Upper lobe of right lung (tissue), 1 donor: ENCODE data around the gene EMC1. TPM values are rescaled to one million over a fixed set of nuclear protein-coding genes. Genes with fewer than 3 reads are reported as not detected.
A peak's percentile ranks its signal among the peaks of the same experiment; 100 is the strongest.
"Not testable (repeated sequence)": the region's sequence is repeated elsewhere in the genome, so short reads cannot be mapped to it uniquely, and the experiment has no call there.

ENCODE experiments used
- ATAC-seq: fragments of 200-7000 bp; cut with Tn5 transposase; one replicate; pipeline ENCODE4 v1.9.1; 2020; ENCODE audit warnings: mild to moderate bottlenecking, moderate library complexity
- DNase-seq: peaks from one replicate; pipeline ENCODE4 v3.0.0-alpha.2; 2020
- H3K27ac ChIP-seq: fragments of 200-600 bp; one replicate; pipeline ENCODE4 v1.8.0; 2022
- H3K27me3 ChIP-seq: fragments of 200-600 bp; one replicate; pipeline ENCODE4 v1.8.0; 2022; ENCODE audit warnings: mild to moderate bottlenecking
- H3K36me3 ChIP-seq: fragments of 200-600 bp; one replicate; pipeline ENCODE4 v1.8.0; 2022
- H3K4me1 ChIP-seq: fragments of 200-600 bp; one replicate; pipeline ENCODE4 v1.8.0; 2022
- H3K4me3 ChIP-seq: fragments of 200-600 bp; one replicate; pipeline ENCODE4 v1.8.0; 2022; ENCODE audit warnings: mild to moderate bottlenecking
- H3K9me3 ChIP-seq: fragments of 200-600 bp; one replicate; pipeline ENCODE4 v1.8.0; 2022
- intact Hi-C: fragments of 100-400 bp; cut with DNase I; formaldehyde crosslinking; loops from one replicate; pipeline ENCODE4 v1.11.0; 2022
- total RNA-seq: library from RNA; stranded (reverse); fragmentation: NEBNext Ultra II Directional; extraction: Animal tissue kit (Norgen Biotek cat#: 25700); gene quantifications from one replicate; pipeline ENCODE4 v1.2.1, GENCODE V29; 2021
- TF ChIP-seq, protein P1 (sequence below): fragments of 200-600 bp; IDR thresholded peaks from one replicate; pipeline ENCODE4 v1.8.0; 2022; ENCODE audit warnings: antibody characterized with exemption
- donor health status: DM: no; HTN: yes; CAD: no; lungs with severe emphysema.

The EMC1 gene
- total RNA-seq, 1 donor from 2014 or later = 38.7 TPM

DNA sequence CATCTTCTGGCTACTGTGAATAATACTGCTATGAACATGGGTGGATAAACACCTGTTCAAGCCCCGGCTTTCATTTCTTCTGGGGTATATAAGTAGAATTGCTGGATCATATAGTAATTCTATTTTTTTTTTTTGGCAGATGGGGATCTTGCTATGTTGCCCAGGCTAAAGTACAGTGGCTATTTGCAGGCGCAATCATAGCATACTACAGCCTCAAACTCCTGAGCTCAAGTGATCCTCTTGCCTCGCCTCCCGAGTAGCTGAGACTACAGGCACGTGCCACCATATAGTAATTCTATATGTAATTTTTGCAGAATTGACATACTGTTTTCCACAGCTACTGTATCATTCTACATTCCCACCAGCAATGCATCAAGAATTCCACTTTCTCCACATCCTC, 69.1 kb downstream of the EMC1 start:
- intact Hi-C loops = no loop called here
- TF ChIP-seq, protein P1, sequence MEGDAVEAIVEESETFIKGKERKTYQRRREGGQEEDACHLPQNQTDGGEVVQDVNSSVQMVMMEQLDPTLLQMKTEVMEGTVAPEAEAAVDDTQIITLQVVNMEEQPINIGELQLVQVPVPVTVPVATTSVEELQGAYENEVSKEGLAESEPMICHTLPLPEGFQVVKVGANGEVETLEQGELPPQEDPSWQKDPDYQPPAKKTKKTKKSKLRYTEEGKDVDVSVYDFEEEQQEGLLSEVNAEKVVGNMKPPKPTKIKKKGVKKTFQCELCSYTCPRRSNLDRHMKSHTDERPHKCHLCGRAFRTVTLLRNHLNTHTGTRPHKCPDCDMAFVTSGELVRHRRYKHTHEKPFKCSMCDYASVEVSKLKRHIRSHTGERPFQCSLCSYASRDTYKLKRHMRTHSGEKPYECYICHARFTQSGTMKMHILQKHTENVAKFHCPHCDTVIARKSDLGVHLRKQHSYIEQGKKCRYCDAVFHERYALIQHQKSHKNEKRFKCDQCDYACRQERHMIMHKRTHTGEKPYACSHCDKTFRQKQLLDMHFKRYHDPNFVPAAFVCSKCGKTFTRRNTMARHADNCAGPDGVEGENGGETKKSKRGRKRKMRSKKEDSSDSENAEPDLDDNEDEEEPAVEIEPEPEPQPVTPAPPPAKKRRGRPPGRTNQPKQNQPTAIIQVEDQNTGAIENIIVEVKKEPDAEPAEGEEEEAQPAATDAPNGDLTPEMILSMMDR = no peak
- Histone ChIP-seq H3K9me3 (no peaks in the 10 kb centered on the region), H3K36me3 (peaks cover 96% of the 10 kb centered on the region), H3K4me3 (no peak overlapping the region), H3K27ac (no peak overlapping the region), H3K27me3 (no peaks in the 10 kb centered on the region), H3K4me1 (no peaks in the 10 kb centered on the region)
- ATAC-seq (no peak), DNase-seq (no peak)

DNA sequence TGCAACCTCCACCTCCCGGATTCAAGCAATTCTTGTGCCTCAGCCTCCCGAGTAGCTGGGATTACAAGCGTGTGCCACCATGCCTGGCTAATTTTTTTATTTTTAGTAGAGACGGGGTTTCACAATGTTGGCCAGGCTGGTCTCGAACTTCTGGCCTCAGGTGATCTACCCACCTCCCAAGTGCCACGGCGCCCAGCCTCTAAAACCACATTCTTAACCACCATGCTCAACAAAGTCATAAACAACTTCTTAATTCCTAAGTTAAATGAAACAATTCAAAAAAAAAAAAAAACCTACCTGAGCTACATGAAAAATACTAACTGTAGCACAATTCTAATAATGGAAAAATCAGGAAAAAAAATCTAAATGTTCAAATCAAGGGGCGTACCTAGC, 71.1 kb downstream of the EMC1 start:
- H3K4me3 ChIP-seq, intact Hi-C loops, H3K9me3 ChIP-seq, H3K4me1 ChIP-seq, DNase-seq, H3K27ac ChIP-seq, H3K27me3 ChIP-seq, ATAC-seq: not testable (repeated sequence)
- H3K36me3 ChIP-seq = peaks cover 96% of the 10 kb centered on the region

DNA sequence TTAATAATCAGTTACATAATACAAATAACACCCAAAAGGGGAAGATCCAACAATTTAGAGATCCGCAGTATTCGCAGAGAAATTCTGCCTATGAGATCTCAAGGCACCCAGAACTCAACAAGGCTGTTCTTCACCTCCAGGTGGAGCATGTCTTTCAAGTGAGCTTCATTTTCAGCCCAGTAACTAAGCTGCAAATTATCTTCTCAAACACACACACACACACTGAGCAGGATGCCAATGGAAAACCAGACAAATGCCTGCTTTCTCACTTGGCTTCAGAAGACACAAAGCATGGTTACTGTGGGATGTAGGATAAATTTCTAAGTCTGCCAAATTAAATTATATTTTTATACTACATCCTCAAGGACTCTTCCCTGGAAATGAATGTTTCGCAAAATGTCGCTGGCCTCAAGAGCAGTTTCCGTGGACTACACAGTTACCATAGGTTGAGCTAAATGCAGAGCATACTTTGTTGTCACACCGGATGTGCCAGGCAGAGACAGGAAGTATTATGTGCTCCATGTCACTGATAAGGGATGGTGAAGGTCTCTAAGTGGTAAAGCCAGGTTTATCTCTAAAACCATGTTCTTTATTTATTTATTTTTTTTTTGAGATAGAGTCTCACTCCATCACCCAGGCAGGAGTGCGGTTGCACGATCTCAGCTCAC, 71.6 kb downstream of the EMC1 start:
- intact Hi-C loops = no loop called here
- Histone ChIP-seq H3K9me3 (no peaks in the 10 kb centered on the region), H3K36me3 (peaks cover 96% of the 10 kb centered on the region), H3K27ac (peak overlapping the region; percentile 52), H3K4me1 (no peaks in the 10 kb centered on the region), H3K4me3 (no peak overlapping the region), H3K27me3 (no peaks in the 10 kb centered on the region)
- TF ChIP-seq, protein P1 = peak; percentile 15
- ATAC-seq (no peak), DNase-seq (no peak)

DNA sequence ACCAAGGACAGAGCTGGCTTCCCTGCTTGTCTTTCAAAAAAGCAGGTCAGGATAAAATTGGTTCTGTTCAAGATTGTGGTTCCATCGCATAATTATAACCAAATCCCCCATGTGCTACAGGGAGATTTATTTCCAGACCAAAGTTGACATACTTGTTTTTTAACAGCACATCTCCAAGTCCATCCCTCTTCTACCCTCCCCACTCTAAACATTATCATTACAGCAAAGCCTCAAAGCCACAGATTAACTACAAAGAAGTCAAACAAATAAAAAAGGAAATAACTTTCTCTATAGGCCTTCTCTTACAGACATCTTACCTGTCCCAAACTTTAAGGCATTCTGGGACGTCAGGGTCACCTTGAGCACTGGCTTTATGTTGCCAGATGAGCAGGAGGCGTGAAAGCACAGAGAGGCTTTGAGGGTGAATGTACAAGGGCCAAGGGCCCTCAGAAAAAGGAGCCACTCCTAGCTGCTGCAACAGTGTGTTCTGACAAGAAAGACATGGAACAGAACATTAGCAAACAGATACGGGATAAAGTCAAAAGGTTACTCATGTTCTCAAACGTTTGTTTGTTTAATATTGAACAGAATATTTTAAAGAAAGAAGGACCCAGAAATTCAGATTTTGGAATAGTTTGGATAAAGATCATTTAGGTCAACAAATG, 72.5 kb downstream of the EMC1 start:
- Histone ChIP-seq H3K27ac (peak overlapping the region; percentile 52), H3K9me3 (no peaks in the 10 kb centered on the region), H3K27me3 (no peaks in the 10 kb centered on the region), H3K4me3 (no peak overlapping the region), H3K36me3 (peaks cover 96% of the 10 kb centered on the region), H3K4me1 (no peaks in the 10 kb centered on the region)
- intact Hi-C loops = no loop called here
- no peak for ATAC-seq
- DNase-seq = no peak
- TF ChIP-seq, protein P1 = no peak

DNA sequence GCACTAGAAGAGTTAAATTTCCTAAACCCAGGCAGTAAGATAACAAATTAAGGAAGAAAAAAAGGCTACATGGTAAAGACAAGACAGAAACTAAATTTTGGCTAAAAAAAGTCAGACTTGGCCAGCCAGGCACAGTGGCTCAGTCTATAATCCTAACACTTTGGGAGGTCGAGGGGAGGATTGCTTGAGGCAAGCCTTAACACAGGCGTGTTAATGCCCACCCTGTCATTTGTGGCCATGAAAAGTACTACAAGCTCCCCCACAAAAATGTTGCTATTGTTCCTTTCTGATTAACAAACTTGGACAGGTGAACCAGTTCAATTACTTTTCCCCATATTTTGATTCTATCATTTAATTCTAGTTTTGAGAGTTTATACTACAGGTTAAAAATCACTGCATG, 73.5 kb downstream of the EMC1 start:
- H3K4me1 ChIP-seq = no peaks in the 10 kb centered on the region
- H3K9me3 ChIP-seq = no peaks in the 10 kb centered on the region
- no peak overlapping the region for H3K4me3 ChIP-seq
- peaks cover 96% of the 10 kb centered on the region for H3K36me3 ChIP-seq
- intact Hi-C loops = no loop called here
- H3K27ac ChIP-seq = no peak overlapping the region
- DNase-seq (no peak), ATAC-seq (no peak)
- TF ChIP-seq, protein P1 = no peak
- no peaks in the 10 kb centered on the region for H3K27me3 ChIP-seq

DNA sequence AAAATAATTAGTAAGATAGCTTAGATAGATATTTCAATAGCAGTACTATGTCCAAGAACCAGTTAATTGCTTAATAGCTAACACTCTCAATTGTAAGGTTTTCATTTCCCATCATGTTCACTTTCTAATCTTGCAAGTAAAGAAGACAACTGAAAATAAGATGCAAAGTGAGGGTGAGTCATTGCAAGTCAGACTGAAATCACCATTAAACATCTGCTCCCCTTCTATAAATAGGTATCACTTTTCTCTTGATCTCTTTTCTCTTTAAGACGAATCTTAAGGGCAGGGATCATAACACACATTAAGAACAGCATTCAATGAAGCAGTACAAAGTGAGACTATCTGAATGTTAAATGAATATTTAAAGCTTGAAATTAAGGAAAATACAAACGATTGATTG, 81.7 kb downstream of the EMC1 start:
- TF ChIP-seq, protein P1 = no peak
- ATAC-seq = no peak
- no peaks in the 10 kb centered on the region for H3K4me1 ChIP-seq
- H3K9me3 ChIP-seq = no peaks in the 10 kb centered on the region
- DNase-seq = no peak
- H3K36me3 ChIP-seq = peaks cover 100% of the 10 kb centered on the region
- no peak overlapping the region for H3K4me3 ChIP-seq
- no peak overlapping the region for H3K27ac ChIP-seq
- intact Hi-C loops = no loop called here
- no peaks in the 10 kb centered on the region for H3K27me3 ChIP-seq
